ENCODE measurements around the gene MVB12A.
A peak's percentile ranks its signal among the peaks of the same experiment; 100 is the strongest.

MVB12A gene

DNA sequence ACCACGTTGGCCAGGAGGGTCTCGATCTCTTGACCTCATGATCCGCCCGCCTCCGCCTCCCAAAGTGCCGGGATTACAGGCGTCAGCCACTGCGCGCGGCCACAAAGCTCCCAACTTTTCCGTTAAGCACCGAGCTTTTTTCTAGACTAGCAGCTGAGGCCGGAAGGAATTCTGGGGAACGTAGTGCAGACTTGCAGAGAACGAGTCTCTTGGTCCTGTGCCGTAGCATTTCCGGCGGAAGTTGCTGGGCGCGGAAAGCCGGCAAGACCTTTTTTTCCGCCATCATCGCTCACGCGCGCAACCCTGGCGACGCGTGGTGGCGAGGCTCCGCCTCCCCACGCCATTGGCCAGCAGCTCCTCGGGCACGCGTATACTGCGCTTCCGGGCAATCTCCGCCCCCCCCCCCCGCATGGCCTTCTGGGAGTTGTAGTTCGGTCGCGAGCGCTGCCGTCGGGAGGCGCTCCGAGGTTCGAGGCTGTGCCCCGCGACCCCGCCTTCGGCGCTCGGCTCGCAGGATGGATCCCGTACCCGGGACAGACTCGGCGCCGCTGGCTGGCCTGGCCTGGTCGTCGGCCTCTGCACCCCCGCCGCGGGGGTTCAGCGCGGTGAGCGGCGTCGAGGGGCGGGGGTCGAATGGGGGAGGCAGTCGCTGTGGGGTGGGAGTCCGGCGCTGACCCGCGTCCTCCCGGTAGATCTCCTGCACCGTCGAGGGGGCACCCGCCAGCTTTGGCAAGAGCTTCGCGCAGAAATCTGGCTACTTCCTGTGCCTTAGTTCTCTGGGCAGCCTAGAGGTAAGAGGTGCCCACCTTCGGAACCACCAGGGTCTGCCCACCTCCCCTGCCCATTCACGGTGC lies at the start of gene MVB12A:
MVB12A (plus strand) TSS at position 427 of the 854 bp plus-strand sequence; CDS start at position 516, 89 bp downstream.
- DNase-seq: peak; percentile 95

DNA sequence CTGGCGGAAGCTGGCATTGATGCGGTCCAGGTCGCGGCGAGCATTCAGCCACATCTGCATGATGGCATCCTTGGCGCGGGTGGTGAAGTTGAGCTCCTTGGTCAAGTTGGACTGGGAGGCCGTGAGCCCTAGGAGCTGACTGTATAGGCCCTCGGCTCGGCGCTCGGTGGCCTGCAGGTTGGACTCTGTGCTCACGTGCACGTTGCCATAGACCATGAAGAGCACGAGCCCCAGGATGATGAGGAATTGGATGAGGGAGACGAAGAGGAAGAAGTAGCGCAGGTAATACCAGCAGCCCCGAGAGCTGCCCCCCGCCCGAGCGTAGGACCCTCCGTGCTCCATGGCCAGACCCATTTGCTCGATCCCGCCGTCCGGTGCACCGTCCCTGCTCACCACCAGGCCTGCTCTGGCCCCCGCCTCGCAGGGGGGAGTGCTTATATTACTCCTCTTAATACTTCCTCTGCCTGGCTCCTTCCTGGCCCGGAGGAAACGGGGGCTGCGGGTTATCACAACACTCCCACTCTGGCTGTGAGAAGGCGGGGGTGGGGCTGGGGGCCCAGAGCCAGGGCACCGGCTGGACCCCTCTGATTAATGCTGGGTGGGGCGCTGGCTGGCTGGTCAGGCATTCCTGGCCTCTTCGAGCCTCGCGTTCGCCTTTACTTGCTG lies 42.8 kb upstream of the MVB12A start, which contains the start of gene PLVAP:
PLVAP (minus strand) TSS at position 408 of the 666 bp plus-strand sequence; CDS start at position 354, 54 bp downstream.
- no peak for DNase-seq

DNA sequence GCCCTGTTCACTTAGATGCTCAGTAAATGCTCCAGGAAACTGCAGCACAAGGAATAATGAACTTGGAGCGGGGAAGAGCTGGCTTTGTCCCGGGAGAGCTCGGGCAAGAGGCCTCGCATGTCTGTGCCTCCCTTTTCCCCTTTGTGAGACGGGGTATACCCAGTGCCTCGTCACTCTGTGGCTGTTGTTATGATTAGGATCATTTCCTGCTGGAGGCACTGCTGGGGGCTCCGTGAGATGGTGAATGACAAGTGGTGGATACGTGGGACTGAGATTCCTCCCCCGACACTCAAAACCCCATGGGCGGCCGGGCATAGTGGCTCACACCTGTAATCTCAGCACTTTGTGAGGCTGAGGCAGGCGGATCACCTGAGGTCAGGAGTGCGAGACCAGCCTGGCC lies 41.6 kb upstream of the MVB12A start:
- no peak for DNase-seq

- DNase-seq: no peak
These were observed 40.6 kb upstream of the MVB12A start for GRCh38 chr19:17379221-17379631.

DNA sequence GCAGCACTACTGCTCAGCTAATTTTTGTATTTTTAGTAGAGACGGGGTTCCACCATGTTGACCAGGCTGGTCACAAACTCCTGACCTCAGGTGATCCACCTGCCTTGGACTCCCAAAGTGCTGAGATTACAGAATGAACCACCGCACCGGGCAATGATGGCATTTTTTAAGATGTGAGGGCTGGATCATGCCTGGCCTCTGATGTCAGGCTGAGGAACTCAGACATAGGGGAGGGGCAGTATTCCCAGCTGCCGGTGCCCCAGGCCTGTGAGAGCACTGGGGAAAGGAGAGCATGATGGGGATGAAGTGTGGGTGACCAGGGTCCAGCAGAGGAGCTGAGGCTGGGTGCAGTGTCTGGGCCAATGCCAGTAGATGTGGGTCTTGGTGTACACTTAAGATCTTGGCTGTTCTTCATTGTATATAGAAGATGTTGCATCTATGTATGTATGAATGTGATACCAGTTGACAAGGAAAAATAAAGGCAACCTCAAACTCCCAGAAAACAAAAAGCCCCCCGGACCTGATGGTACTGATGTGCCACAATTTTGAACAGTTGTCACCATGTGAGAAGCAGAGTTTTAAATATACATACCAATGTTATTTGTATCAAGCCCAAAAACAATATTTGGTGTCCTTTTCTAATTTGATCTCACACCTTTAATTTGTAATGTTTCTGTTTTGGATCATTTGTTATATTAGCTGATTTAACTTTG lies 39.3 kb upstream of the MVB12A start:
- no peak for DNase-seq

- DNase-seq: peak; percentile 87
These were observed 33.8 kb upstream of the MVB12A start for GRCh38 chr19:17385878-17386611.

GRCh38 chr19:17389288-17389687 lies 30.6 kb upstream of the MVB12A start:
- no peak for DNase-seq

DNA sequence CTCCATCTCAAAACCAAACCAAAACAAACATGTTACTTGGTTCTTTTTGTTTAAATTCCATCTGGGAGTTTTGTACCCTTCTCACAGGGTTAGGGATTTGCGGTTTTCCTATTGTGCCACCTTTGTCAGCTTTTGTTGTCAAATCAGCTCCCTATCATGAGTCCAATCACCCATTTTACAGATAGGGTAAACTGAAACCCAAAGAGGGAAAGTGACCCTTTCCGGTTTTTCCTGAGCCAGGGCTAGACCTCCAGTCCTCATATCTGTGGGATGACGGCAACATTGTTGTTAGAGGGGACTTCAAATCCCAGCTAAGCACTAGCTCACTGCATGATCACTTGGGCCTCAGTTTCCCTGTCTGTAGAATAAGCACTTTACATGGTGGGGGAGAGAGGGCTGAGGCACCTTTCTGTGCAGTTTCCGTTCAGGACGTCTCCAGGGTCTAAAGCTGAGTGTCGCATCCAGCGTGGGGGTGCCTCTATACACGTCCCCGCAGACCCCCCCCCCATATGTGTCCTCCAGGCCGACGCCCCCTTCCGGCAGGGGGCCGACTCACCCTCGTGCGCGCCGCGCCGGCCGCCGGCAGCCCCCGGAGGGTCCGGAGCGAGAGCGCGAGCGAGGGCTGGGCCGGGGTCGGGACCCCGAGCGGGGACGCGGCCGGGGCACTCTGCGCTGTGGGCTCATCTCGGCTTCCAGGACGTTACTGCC lies 29.7 kb upstream of the MVB12A start:
- DNase-seq: no peak

DNA sequence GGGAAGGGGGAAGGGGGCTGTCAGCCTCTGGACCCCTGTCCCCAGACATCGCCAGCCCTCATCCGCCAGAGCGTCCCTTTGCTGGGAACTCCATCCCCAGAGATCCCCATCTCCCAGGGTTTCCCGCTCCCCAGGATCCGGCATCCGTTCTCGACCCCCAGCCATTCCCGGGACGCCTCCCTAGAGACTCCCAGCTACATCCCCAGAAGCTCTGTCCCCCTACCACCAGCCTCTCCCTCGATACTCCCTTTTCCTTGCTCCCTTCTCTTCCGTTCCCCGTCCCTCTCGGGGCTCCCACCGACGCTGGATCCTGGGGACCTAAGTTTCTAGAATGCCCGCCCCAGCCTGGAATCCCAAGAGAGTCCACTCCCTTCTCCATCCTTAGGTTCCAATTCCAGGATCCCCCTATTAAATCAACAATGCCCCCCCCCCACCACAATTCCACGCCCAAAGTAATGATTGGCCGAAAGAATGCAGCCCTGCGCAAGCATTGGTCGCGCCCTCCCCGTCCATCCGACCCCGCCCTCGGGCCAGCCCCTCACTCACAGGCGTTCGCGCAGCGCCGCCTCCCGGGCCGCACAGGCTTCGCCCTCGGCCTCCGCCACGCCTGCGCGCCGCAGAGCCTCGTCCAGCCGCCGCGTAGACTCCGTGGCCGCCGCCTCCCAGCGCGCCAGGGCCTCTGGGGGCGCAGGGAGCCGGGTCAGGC lies 29.0 kb upstream of the MVB12A start:
- DNase-seq: peak; percentile 93

- DNase-seq: no peak
These were observed 28.3 kb upstream of the MVB12A start for GRCh38 chr19:17391371-17392151.

DNA sequence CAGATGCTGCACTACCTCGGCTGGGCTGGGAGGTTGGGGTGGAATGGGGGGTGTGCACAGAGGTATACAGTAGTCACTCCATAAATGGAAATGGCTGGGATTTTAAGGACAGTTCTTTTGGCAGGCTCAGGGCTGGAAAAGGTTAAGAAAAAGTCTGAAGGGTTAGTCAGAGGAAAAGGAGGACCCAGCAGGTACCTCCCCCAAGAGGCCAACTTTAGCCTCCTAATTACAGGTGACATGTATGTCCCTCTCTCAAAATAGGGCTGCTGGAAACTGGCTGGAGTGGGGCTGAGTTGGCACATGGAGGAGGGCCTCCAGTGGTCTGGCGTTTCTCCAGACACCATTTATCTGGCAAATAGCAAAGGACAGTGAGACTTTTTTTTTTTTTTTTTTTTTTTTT lies 26.8 kb upstream of the MVB12A start:
- DNase-seq: no peak

- no peak for DNase-seq
These were observed 25.9 kb upstream of the MVB12A start, which contains the start of gene CCDC194 for GRCh38 chr19:17393914-17394313. CCDC194 (minus strand) TSS chr19:17394196; CDS start chr19:17394158, 38 bp downstream.

DNA sequence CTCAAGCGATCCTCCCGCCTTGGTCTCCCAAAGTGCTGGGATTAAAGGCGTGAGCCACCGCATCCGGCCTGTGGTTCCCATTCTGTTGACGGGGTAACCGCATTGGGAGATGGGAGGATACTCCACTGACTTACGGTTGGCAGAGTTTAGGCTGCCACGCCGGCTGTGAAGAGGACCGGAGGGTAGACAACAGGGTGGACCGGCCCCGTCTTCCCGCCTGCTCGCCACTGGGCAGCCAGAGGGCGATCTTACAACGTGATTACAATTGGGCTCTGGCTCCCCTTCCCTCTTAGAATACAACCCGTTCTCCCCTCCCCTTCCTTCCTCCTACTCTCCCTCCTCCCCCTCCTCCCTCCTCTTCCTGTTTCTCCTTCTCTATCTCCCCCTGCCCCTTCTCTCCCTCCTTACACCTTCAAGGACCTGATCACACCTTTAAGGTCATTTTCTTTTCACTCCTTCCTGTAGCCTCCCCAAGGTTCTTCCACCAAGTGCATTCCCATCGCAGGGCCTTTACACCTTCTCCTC lies 24.9 kb upstream of the MVB12A start:
- DNase-seq: peak; percentile 88

DNA sequence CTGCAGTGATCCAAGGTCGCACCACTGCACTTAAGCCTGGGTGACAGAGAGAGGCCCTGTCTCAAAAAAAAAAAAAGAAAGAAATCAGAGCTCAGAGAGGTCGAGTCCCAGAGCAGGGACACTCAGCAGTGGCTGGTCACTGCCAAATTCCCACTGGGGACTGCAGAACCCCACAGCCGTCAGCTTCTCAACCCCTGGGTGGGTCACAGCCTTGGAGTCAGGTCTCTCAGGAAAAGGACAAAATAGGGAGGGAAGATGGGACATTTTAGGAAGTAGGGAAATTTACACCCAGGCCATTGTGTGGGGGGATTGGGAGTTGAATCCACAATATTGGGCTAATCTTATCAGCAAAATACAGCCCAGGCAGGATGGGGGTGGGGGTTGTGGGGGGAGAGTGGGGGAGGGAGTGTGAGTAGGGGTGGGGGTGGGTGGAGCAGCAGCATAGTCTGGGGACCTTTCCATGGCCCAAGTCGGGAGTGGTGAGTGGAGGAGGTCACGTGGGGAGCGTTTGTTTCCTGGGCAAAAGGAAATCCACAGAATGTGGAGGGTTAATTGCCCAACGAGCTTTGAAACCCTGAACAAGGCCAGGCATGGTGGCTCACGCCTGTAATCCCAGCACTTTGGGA lies 20.8 kb upstream of the MVB12A start:
- DNase-seq: no peak

- no peak for DNase-seq
These were observed 18.2 kb upstream of the MVB12A start for GRCh38 chr19:17401628-17402027.

DNA sequence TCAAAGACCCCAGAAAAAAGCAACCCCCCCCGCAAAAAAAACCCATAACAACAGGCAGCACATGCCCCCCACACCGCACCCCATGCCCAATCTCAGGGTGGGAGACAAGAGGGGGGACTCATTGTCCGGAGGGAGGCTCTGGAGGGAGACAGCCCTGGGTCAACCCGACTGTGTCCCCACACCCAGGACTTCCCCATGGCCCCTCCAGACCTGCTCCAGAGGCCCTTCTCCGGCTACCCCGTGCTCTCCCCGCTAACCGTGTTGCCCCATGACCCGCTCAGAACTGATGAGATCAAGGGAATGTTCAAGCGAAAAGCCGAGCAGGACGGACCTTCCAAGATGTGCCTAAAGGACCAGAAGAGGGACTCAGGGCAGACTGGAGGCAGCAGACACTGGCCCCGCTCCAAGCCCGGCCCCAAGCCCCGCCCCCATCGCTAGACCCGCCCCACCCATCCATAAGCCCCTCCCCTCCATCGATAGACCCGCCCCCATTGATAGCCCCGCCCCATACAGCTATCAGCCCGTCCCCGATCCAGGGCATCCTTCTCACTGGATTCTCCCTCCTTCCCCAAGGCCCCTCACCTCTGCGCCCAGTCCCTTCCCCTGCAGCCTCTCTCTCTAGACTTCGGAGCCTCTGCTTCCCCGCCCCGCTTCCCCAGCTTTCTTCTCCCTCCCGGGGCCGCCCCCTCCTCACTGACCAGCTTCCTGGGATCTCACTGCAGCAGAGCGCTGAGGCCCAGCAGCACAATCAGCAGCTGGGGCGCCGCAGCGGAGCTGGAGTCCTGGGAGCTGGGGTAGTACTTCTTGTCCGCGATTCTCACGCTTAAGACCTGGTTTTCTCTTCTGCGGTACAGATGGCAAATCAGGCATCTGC lies 16.6 kb upstream of the MVB12A start:
- peak; percentile 83 for DNase-seq

GRCh38 chr19:17404015-17404414 lies 15.8 kb upstream of the MVB12A start:
- DNase-seq: no peak

GRCh38 chr19:17404621-17405249 lies 15.1 kb upstream of the MVB12A start:
- DNase-seq: peak; percentile 56

Data from activated CD8-positive, alpha-beta memory T cell treated with anti-CD3 and anti-CD28 coated beads, Interleukin-2, amount 50 U/mL, for 48 hours (primary cell).